ENCODE measurements around the gene NHLH2. TPM values are rescaled to one million over a fixed set of nuclear protein-coding genes. Genes with fewer than 3 reads are reported as not detected.

The NHLH2 gene
- total RNA-seq, 1 experiment from 2014 or later = 1.2 TPM

- Histone ChIP-seq H2BK12ac (ENCODE audit: insufficient read length, low read depth, low read length) (no peak overlapping the region), H3K79me2 (ENCODE audit: insufficient read depth, low read length) (no peaks in the 10 kb centered on the region), H3K18ac (ENCODE audit: insufficient read length, low read depth, low read length) (no peak overlapping the region), H4K20me1 (ENCODE audit: control insufficient read depth, insufficient read depth, insufficient read length) (no peaks in the 10 kb centered on the region), H2BK120ac (ENCODE audit: low read depth, low read length, poor library complexity, severe bottlenecking) (no peak overlapping the region), H4K8ac (replicated peaks; ENCODE audit: insufficient read length, low read depth, low read length) (no peak overlapping the region), H3K23ac (ENCODE audit: insufficient read length, low read depth, low read length) (no peak overlapping the region), H4K5ac (ENCODE audit: insufficient read length, low read depth, low read length) (no peak overlapping the region), H3K9me3 (ENCODE audit: control insufficient read depth, low read depth, low read length) (no peaks in the 10 kb centered on the region), H2BK15ac (ENCODE audit: low read depth, low read length) (no peak overlapping the region), H3K23me2 (ENCODE audit: insufficient read length, low read depth, low read length, poor library complexity, severe bottlenecking) (no peaks in the 10 kb centered on the region), H3K27ac (ENCODE audit: insufficient read length, low read depth, low read length) (no peak overlapping the region), H3K79me1 (ENCODE audit: insufficient read depth, low read depth, low read length, poor library complexity, severe bottlenecking) (no peaks in the 10 kb centered on the region), H3T11ph (ENCODE audit: low read length) (no peak overlapping the region), H2AFZ (ENCODE audit: low read length) (no peak overlapping the region), H2BK5ac (ENCODE audit: insufficient read length, low read length) (no peak overlapping the region), H2AK5ac (ENCODE audit: insufficient read length, low read length) (no peak overlapping the region), H3K4ac (ENCODE audit: low read depth, low read length) (no peak overlapping the region), H4K91ac (ENCODE audit: insufficient read length, low read depth, low read length) (no peak overlapping the region), H3K9ac (ENCODE audit: extremely low read depth, insufficient read length, low read length) (no peak overlapping the region), H3K27me3 (ENCODE audit: insufficient read depth, low read length) (no peaks in the 10 kb centered on the region), H2BK20ac (ENCODE audit: low read depth, low read length, poor library complexity, severe bottlenecking) (no peak overlapping the region), H3K14ac (ENCODE audit: insufficient read depth, low read length) (no peak overlapping the region), H3K4me1 (ENCODE audit: insufficient read depth, low read length) (peaks cover 3% of the 10 kb centered on the region; the same call in 1 of the 2 replicates), H3K56ac (ENCODE audit: insufficient read length, low read depth, low read length) (no peak overlapping the region), H3K4me2 (ENCODE audit: insufficient read depth, insufficient read length, low read length) (no peak overlapping the region)
- no peak for TF ChIP-seq CTCF (conservative IDR thresholded peaks at IDR 0.05)
- Mint-ChIP-seq H3K27ac (no peak overlapping the region), H3K36me3 (ENCODE audit: insufficient read depth in 1 of 3, low read depth in 3 of 3) (no peaks in the 10 kb centered on the region), H3K27me3 (ENCODE audit: low read depth) (peaks cover 5% of the 10 kb centered on the region), H3K4me1 (peaks cover 7% of the 10 kb centered on the region in 2 experiments), H3K9me3 (no peaks in the 10 kb centered on the region), H3K4me3 (no peak overlapping the region)
- WGBS (ENCODE audit: extremely low coverage, insufficient read length, low lambda C conversion rate) = no CpG with 5 or more reads among the region's 4 CpGs
- DNase-seq = no peak
These were observed 33.6 kb upstream of the NHLH2 start for GRCh38 chr1:115874497-115874896.
